22Rv1 (cell line): ENCODE measurements around the gene RAB11FIP3.

Experiments
- ZFX ChIP-seq: fragments of 450-650 bp; IDR thresholded peaks from 2 replicates; pipeline ENCODE4 v1.6.1; 2017; ENCODE audit warnings: antibody characterized with exemption, borderline replicate concordance
- TF ChIP-seq, protein P1 (sequence below): fragments of 450-650 bp; IDR thresholded peaks from 2 replicates; pipeline ENCODE4 v1.5.1; 2017; ENCODE audit warnings: mild to moderate bottlenecking

- TF ChIP-seq, protein P1, sequence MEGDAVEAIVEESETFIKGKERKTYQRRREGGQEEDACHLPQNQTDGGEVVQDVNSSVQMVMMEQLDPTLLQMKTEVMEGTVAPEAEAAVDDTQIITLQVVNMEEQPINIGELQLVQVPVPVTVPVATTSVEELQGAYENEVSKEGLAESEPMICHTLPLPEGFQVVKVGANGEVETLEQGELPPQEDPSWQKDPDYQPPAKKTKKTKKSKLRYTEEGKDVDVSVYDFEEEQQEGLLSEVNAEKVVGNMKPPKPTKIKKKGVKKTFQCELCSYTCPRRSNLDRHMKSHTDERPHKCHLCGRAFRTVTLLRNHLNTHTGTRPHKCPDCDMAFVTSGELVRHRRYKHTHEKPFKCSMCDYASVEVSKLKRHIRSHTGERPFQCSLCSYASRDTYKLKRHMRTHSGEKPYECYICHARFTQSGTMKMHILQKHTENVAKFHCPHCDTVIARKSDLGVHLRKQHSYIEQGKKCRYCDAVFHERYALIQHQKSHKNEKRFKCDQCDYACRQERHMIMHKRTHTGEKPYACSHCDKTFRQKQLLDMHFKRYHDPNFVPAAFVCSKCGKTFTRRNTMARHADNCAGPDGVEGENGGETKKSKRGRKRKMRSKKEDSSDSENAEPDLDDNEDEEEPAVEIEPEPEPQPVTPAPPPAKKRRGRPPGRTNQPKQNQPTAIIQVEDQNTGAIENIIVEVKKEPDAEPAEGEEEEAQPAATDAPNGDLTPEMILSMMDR: no peak
- no peak for TF ChIP-seq ZFX
These were observed 1.4 kb downstream of the RAB11FIP3 start for GRCh38 chr16:426906-427249.
